K562 (cell line): ENCODE measurements around the gene CPLX4. TPM values are rescaled to one million over a fixed set of nuclear protein-coding genes. Genes with fewer than 3 reads are reported as not detected.

Experiments used
- NEUROD1 ChIP-seq: fragments of 150-350 bp; IDR thresholded peaks from 2 replicates; pipeline ENCODE4 v1.6.1; 2014; ENCODE audit warnings: borderline replicate concordance, low read length, low read depth; ENCODE audit not compliant: partially characterized antibody
- REST ChIP-seq, 2 experiments: fragments of 450-650 bp; formaldehyde crosslinking in 1 of 2; IDR thresholded peaks; 2 replicates each; pipeline versions ENCODE4 v1.4.0 to v1.6.1; 2014 to 2020; ENCODE audit warnings: mild to moderate bottlenecking in 2 of 2, borderline replicate concordance in 1 of 2, low read depth in 1 of 2
- SAFB ChIP-seq: fragments of 200-400 bp; formaldehyde crosslinking; IDR thresholded peaks from 2 replicates; pipeline ENCODE4 v1.6.1; 2017; ENCODE audit warnings: low read depth, low read length, borderline replicate concordance
- polyA plus RNA-seq, 8 experiments: library from polyadenylated mRNA; depleted of rRNA in 4 of 8; stranded (reverse) in 5 of 8; unstranded in 3 of 8; fragments of >200 nt; fragmentation: Nextera tagmentation in 2 of 8; fragmentation: Illumina TruSeq in 1 of 8; extraction: Ambion mirVana in 2 of 8; extraction: Trizol in 1 of 8; gene quantifications; 2 replicates each; pipeline versions ENCODE4 v1.2.1 to v1.2.3, GENCODE V29; 2011 to 2014; ENCODE audit warnings: inconsistent platforms in 1 of 8, missing spikeins in 1 of 8
- total RNA-seq, 7 experiments: library from RNA; depleted of rRNA in 6 of 7; stranded (reverse); fragments of >200 nt in 6 of 7; fragmentation: Illumina TruSeq in 2 of 7; extraction: Trizol in 2 of 7; gene quantifications; 2 replicates each; pipeline versions ENCODE4 v1.2.1 to v1.2.3, GENCODE V29; 2011 to 2021; ENCODE audit warnings: low replicate concordance in 1 of 7

CPLX4 gene
- total and polyA plus RNA-seq, 9 of the 15 experiments (the other 6 are each of a cell fraction or from before 2014, with no cell fraction given) = not detected

- TF ChIP-seq REST (IDR thresholded peaks at IDR 0.05; ENCODE audit: borderline replicate concordance) (no peak), REST (CRISPR knock-in tag; IDR thresholded peaks at IDR 0.05; ENCODE audit: low read depth) (no peak), SAFB (no peak), NEUROD1 (no peak)
- TF ChIP-seq, all 486 proteins: peak for 0
These were observed 46.7 kb downstream of the CPLX4 start (continued) for GRCh38 chr18:59271606-59272220.
